ENCODE measurements around the gene N4BP2L2. TPM values are rescaled to one million over a fixed set of nuclear protein-coding genes. Genes with fewer than 3 reads are reported as not detected.

The N4BP2L2 gene
- total RNA-seq, 1 experiment from 2014 or later = 128 TPM

DNA sequence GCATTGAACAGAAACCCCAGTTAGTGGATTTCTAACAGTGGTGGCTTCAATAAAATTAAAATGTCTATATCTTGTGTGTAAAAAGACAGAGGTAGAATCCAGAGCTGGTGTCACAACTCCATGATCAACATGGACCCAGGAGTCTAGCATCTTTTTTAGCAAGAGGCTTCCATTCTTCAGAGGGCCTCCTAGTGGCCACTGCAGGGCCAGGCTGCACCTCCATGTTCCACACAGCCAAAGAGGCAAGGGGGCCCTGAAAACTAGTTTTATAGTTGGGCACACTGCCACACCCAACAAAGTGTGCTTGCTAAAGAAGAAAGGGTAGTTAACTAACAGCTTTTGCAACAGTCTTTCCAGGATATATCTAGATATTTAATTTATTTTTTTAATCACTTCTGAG lies 123.6 kb downstream of the N4BP2L2 start:
- H3K27me3 Mint-ChIP-seq (ENCODE audit: insufficient read depth, unreplicated experiment) = no peaks in the 10 kb centered on the region
- Histone ChIP-seq H3K4me1 (no peaks in the 10 kb centered on the region), H3K36me3 (ENCODE audit: control insufficient read depth, insufficient read depth, low read length) (no peaks in the 10 kb centered on the region; the same call in 1 of the 2 replicates), H3K27me3 (replicated peaks; ENCODE audit: control insufficient read depth, insufficient read depth, low read length) (no peaks in the 10 kb centered on the region), H3K4me3 (ENCODE audit: low read depth, low read length) (no peak overlapping the region), H3K9me3 (peaks cover 15% of the 10 kb centered on the region; the same call in 1 of the 2 replicates)
- H3K4me3 Mint-ChIP-seq (ENCODE audit: unreplicated experiment) = no peak overlapping the region
- POLR2A ChIA-PET = no interaction called here
- no TSS peak for BruUV-seq (replicated peaks)
- H3K27ac Mint-ChIP-seq (ENCODE audit: unreplicated experiment) = no peak overlapping the region
- peak; percentile 40 to 49 for DNase-seq
- CTCF ChIA-PET = no interaction called here
- H3K9me3 Mint-ChIP-seq (ENCODE audit: unreplicated experiment) = peaks cover 15% of the 10 kb centered on the region
- peaks cover 12% of the 10 kb centered on the region for H3K4me1 Mint-ChIP-seq (ENCODE audit: low read depth, unreplicated experiment)
- TF ChIP-seq, protein P1, sequence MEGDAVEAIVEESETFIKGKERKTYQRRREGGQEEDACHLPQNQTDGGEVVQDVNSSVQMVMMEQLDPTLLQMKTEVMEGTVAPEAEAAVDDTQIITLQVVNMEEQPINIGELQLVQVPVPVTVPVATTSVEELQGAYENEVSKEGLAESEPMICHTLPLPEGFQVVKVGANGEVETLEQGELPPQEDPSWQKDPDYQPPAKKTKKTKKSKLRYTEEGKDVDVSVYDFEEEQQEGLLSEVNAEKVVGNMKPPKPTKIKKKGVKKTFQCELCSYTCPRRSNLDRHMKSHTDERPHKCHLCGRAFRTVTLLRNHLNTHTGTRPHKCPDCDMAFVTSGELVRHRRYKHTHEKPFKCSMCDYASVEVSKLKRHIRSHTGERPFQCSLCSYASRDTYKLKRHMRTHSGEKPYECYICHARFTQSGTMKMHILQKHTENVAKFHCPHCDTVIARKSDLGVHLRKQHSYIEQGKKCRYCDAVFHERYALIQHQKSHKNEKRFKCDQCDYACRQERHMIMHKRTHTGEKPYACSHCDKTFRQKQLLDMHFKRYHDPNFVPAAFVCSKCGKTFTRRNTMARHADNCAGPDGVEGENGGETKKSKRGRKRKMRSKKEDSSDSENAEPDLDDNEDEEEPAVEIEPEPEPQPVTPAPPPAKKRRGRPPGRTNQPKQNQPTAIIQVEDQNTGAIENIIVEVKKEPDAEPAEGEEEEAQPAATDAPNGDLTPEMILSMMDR (IDR thresholded peaks at IDR 0.05; ENCODE audit: insufficient read depth in 1 of 2, low read depth in 1 of 2, low read length in 1 of 2, severe bottlenecking in 1 of 2, unreplicated experiment in 1 of 2) = peak; percentile 43 to 60
- intact Hi-C loops (cut with micrococcal nuclease; ENCODE audit: unreplicated experiment) = no loop called here
- H3K36me3 Mint-ChIP-seq (ENCODE audit: insufficient read depth, unreplicated experiment) = peaks cover 7% of the 10 kb centered on the region

- TF ChIP-seq, protein P1 (IDR thresholded peaks at IDR 0.05; ENCODE audit: insufficient read depth in 1 of 2, low read depth in 1 of 2, low read length in 1 of 2, severe bottlenecking in 1 of 2, unreplicated experiment in 1 of 2) = no peak
- H3K27me3 ChIP-seq (replicated peaks; ENCODE audit: control insufficient read depth, insufficient read depth, low read length) = no peaks in the 10 kb centered on the region
- intact Hi-C loops (cut with micrococcal nuclease; ENCODE audit: unreplicated experiment) = no loop called here
- Mint-ChIP-seq H3K4me3 (ENCODE audit: unreplicated experiment) (no peak overlapping the region), H3K27ac (ENCODE audit: unreplicated experiment) (no peak overlapping the region), H3K4me1 (ENCODE audit: low read depth, unreplicated experiment) (peaks cover 16% of the 10 kb centered on the region), H3K9me3 (ENCODE audit: unreplicated experiment) (peaks cover 15% of the 10 kb centered on the region), H3K36me3 (ENCODE audit: insufficient read depth, unreplicated experiment) (peaks cover 3% of the 10 kb centered on the region), H3K27me3 (ENCODE audit: insufficient read depth, unreplicated experiment) (no peaks in the 10 kb centered on the region)
- POLR2A ChIA-PET = no interaction called here
- CTCF ChIA-PET = no interaction called here
- no peaks in the 10 kb centered on the region for H3K4me1 ChIP-seq
- H3K36me3 ChIP-seq (ENCODE audit: control insufficient read depth, insufficient read depth, low read length) = no peaks in the 10 kb centered on the region; the same call in 1 of the 2 replicates
- no TSS peak for BruUV-seq (replicated peaks)
- no peak overlapping the region for H3K4me3 ChIP-seq (ENCODE audit: low read depth, low read length)
- no peak for DNase-seq
- H3K9me3 ChIP-seq = peaks cover 10% of the 10 kb centered on the region; the same call in 1 of the 2 replicates
Observed at GRCh38 chr13:32414580-32414979, 124.0 kb downstream of the N4BP2L2 start.

DNA sequence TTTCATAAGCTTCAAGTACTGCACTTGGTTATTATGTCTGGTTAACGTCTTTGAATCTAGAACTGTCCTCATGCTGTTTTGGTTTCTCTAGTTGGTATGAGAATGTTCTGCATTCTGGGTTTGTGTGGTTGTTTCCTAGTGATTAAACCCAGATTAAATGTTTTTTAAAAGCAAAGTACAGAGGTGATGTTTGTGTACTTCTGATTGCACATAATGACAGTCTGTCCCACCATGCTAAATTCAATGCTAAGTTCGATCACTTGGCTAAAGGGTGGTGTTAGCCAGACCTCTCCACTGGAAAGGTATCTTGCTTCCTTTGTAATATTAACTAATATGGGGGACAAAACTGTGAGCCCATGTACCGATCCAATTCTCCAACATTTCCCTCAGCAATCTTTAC lies 125.3 kb downstream of the N4BP2L2 start:
- H3K36me3 ChIP-seq (ENCODE audit: control insufficient read depth, insufficient read depth, low read length) = no peaks in the 10 kb centered on the region; the same call in 1 of the 2 replicates
- H3K4me1 Mint-ChIP-seq (ENCODE audit: low read depth, unreplicated experiment) = peaks cover 27% of the 10 kb centered on the region
- 0 out of 2 replicates have a peak, but pooled peaks cover 3% of the 10 kb centered on the region for H3K4me1 ChIP-seq
- H3K36me3 Mint-ChIP-seq (ENCODE audit: insufficient read depth, unreplicated experiment) = no peaks in the 10 kb centered on the region
- BruUV-seq (replicated peaks) = no TSS peak
- DNase-seq = no peak
- intact Hi-C loops (cut with micrococcal nuclease; ENCODE audit: unreplicated experiment) = no loop called here
- CTCF ChIA-PET = no interaction called here
- no peaks in the 10 kb centered on the region for H3K27me3 ChIP-seq (replicated peaks; ENCODE audit: control insufficient read depth, insufficient read depth, low read length)
- POLR2A ChIA-PET = no interaction called here
- H3K4me3 Mint-ChIP-seq (ENCODE audit: unreplicated experiment) = no peak overlapping the region
- H3K27ac Mint-ChIP-seq (ENCODE audit: unreplicated experiment) = no peak overlapping the region
- H3K9me3 Mint-ChIP-seq (ENCODE audit: unreplicated experiment) = peaks cover 9% of the 10 kb centered on the region
- TF ChIP-seq, protein P1 (IDR thresholded peaks at IDR 0.05; ENCODE audit: insufficient read depth in 1 of 2, low read depth in 1 of 2, low read length in 1 of 2, severe bottlenecking in 1 of 2, unreplicated experiment in 1 of 2) = no peak
- H3K9me3 ChIP-seq = peaks cover 3% of the 10 kb centered on the region; the same call in 1 of the 2 replicates
- no peaks in the 10 kb centered on the region for H3K27me3 Mint-ChIP-seq (ENCODE audit: insufficient read depth, unreplicated experiment)
- H3K4me3 ChIP-seq (ENCODE audit: low read depth, low read length) = no peak overlapping the region

All from Caco-2 (cell line).